ENCODE results near the gene SURF4. TPM values are rescaled to one million over a fixed set of nuclear protein-coding genes. Genes with fewer than 3 reads are reported as not detected.
"Not testable (repeated sequence)": the region's sequence is repeated elsewhere in the genome, so short reads cannot be mapped to it uniquely, and the experiment has no call there.

Gene SURF4
- total and polyA plus RNA-seq, 2 of the 13 experiments (the other 11 are each of a cell fraction or from before 2014, with no cell fraction given) = 220 to 265 TPM

- no peaks in the 10 kb centered on the region; a peak in 1 of 5 replicates for H3K27me3 ChIP-seq (ENCODE audit: control insufficient read depth in 1 of 2, insufficient read depth in 2 of 2, low read length in 2 of 2)
- 0 out of 4 replicates have a peak, but pooled peaks of 1 of the 2 experiments have one; percentile 18 for TF ChIP-seq POLR2A (IDR thresholded peaks at IDR 0.05; ENCODE audit: insufficient read depth in 1 of 2, low read depth in 2 of 2, low read length in 2 of 2)
- no peak for TF ChIP-seq MXD1 (CRISPR knock-in tag; IDR thresholded peaks at IDR 0.05)
- no peak for TF ChIP-seq STAT6 (CRISPR knock-in tag; IDR thresholded peaks at IDR 0.05; ENCODE audit: borderline replicate concordance)
- TF ChIP-seq ZNF3 (CRISPR knock-in tag; IDR thresholded peaks at IDR 0.05) = no peak
- intact Hi-C loops (cut with micrococcal nuclease; ENCODE audit: unreplicated experiment) (loop anchor here (2.0 kb wide), 1 partner anchor 139 kb away; no protein-coding TSS in a partner anchor), in situ Hi-C loops (cut with HindIII; ENCODE audit: extremely low pct_ligation_motif_present, low pct_unique_long_range_greater_than_20kb) (loop anchor here (10.0 kb wide), 1 partner anchor 83 kb away; no protein-coding TSS in a partner anchor)
- CTCF ChIA-PET (ENCODE audit: low intra/inter-chr PET ratio, low total read pairs) = interaction anchor here (1.2 to 2.3 kb wide), 2 partner anchors 140 to 142 kb away, joined by 3 to 7 read pairs; no protein-coding TSS in a partner anchor
- POLR2A ChIA-PET = no interaction called here
- no peaks in the 10 kb centered on the region for H3K79me2 ChIP-seq (ENCODE audit: insufficient read depth, low read length)
- H4K20me1 ChIP-seq (ENCODE audit: insufficient read depth, low read length) = 0 out of 2 replicates have a peak, but pooled peaks cover 2% of the 10 kb centered on the region
- peaks cover 9% of the 10 kb centered on the region; the same call in 1 of the 2 replicates for H3K9me3 ChIP-seq (ENCODE audit: low read length)
- DNase-seq (ENCODE audit: low spot score) = no peak
- no peak overlapping the region for H3K9ac ChIP-seq (ENCODE audit: insufficient read depth, low read depth, low read length)
- H3K4me3 ChIP-seq (replicated peaks in 1 of 3; ENCODE audit: insufficient read depth in 1 of 3, low read depth in 2 of 3, low read length in 3 of 3) = no peak overlapping the region
- H2AFZ ChIP-seq (ENCODE audit: low read length) = no peak overlapping the region
- 76% methylated on average over 10 of the region's 10 CpGs for WGBS (ENCODE audit: low lambda C conversion rate)
- no peak for FAIRE-seq
- no peaks in the 10 kb centered on the region for H3K4me1 ChIP-seq (ENCODE audit: insufficient read depth, low read length)
- no peak overlapping the region for H3K4me2 ChIP-seq (ENCODE audit: low read depth, low read length)
- no peak overlapping the region for H3K27ac ChIP-seq (ENCODE audit: extremely low read length, insufficient read depth, low read length)
- H3K36me3 ChIP-seq (replicated peaks in 1 of 2; ENCODE audit: control insufficient read depth in 1 of 2, insufficient read depth in 2 of 2, low read length in 2 of 2) = peaks cover 9 to 23% of the 10 kb centered on the region in 2 experiments; a peak in 4 of 5 replicates
- BruUV-seq (replicated peaks) = no TSS peak
- ATAC-seq = peak; percentile 31; the same call in 2 of the 3 replicates
These were observed 47.9 kb downstream of the SURF4 start for GRCh38 chr9:133327834-133328484.

GRCh38 chr9:133327021-133327420 lies 48.8 kb downstream of the SURF4 start:
- H3K4me3 ChIP-seq (replicated peaks in 1 of 3; ENCODE audit: insufficient read depth in 1 of 3, low read depth in 2 of 3, low read length in 3 of 3); intact Hi-C loops (cut with micrococcal nuclease; ENCODE audit: unreplicated experiment); H4K20me1 ChIP-seq (ENCODE audit: insufficient read depth, low read length); H2AFZ ChIP-seq (ENCODE audit: low read length); ATAC-seq; CTCF ChIA-PET (ENCODE audit: low intra/inter-chr PET ratio, low total read pairs); POLR2A ChIA-PET; H3K79me2 ChIP-seq (ENCODE audit: insufficient read depth, low read length); FAIRE-seq; H3K4me2 ChIP-seq (ENCODE audit: low read depth, low read length); H3K9me3 ChIP-seq (ENCODE audit: low read length); H3K9ac ChIP-seq (ENCODE audit: insufficient read depth, low read depth, low read length); DNase-seq (ENCODE audit: low spot score); BruUV-seq (replicated peaks); H3K4me1 ChIP-seq (ENCODE audit: insufficient read depth, low read length); H3K27ac ChIP-seq (ENCODE audit: extremely low read length, insufficient read depth, low read length); H3K27me3 ChIP-seq (ENCODE audit: control insufficient read depth in 1 of 2, insufficient read depth in 2 of 2, low read length in 2 of 2): not testable (repeated sequence)
- peaks cover 3 to 13% of the 10 kb centered on the region in 2 experiments; a peak in 3 of 5 replicates for H3K36me3 ChIP-seq (replicated peaks in 1 of 2; ENCODE audit: control insufficient read depth in 1 of 2, insufficient read depth in 2 of 2, low read length in 2 of 2)
- WGBS (ENCODE audit: low lambda C conversion rate) = 44% methylated on average over 6 of the region's 6 CpGs
- in situ Hi-C loops (cut with HindIII; ENCODE audit: extremely low pct_ligation_motif_present, low pct_unique_long_range_greater_than_20kb) = loop anchor here (10.0 kb wide), 1 partner anchor 82 kb away; no protein-coding TSS in a partner anchor
